GM19372 (cell line): ENCODE results near the gene POLD4.

ENCODE experiments used
- ATAC-seq: cut with Tn5 transposase; IDR thresholded peaks from one replicate; pipeline ENCODE4 v1.9.1; 2021; ENCODE audit warnings: mild to moderate bottlenecking, low read depth, moderate library complexity; ENCODE audit not compliant: unreplicated experiment

POLD4 gene

GRCh38 chr11:67390947-67391303 lies 37.6 kb upstream of the POLD4 start:
- no peak for ATAC-seq

DNA sequence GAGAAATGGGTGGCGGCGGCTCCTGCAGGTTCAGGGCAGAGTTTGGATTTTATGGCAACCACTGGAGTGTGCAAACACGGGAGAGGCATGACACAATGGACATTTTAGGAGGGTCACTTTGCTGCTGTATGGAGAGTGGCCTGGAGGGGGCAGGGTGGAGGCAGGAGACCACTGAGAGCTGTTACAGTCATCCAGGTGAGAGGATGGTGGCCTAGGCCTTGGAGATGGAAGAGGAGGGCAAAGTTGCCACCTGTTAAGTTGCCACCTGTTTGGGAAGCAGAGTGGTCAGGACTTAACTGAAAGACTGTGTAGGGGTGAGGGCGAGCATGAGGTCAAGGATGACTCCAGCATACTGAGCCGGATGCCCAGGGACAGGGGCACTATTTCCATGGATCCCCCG lies 36.1 kb upstream of the POLD4 start:
- no peak for ATAC-seq

GRCh38 chr11:67387518-67387917 lies 34.2 kb upstream of the POLD4 start:
- no peak for ATAC-seq

DNA sequence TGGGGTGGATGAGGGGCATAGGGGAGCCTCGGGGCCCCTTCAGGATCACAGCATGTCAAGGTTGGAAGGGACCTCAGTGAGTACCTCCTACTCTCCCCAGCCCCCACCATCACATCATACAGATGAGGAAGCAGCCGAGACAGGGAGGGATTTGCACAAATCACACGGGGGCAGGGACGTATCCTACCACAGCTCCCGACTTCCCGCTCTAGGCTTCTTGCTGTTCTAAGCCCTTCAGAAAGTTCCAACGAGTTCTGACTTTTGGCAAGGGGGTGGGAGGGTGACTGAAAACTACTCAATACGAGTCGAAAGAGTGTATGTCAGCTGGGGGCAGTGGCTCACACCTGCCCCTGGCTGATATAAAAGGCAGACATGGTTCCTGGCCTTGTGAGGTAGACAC lies 33.7 kb upstream of the POLD4 start:
- ATAC-seq, result no peak

- no peak for ATAC-seq
These were observed 31.6 kb upstream of the POLD4 start for GRCh38 chr11:67384851-67385366.

GRCh38 chr11:67382276-67383136 lies 29.2 kb upstream of the POLD4 start:
- no peak for ATAC-seq

DNA sequence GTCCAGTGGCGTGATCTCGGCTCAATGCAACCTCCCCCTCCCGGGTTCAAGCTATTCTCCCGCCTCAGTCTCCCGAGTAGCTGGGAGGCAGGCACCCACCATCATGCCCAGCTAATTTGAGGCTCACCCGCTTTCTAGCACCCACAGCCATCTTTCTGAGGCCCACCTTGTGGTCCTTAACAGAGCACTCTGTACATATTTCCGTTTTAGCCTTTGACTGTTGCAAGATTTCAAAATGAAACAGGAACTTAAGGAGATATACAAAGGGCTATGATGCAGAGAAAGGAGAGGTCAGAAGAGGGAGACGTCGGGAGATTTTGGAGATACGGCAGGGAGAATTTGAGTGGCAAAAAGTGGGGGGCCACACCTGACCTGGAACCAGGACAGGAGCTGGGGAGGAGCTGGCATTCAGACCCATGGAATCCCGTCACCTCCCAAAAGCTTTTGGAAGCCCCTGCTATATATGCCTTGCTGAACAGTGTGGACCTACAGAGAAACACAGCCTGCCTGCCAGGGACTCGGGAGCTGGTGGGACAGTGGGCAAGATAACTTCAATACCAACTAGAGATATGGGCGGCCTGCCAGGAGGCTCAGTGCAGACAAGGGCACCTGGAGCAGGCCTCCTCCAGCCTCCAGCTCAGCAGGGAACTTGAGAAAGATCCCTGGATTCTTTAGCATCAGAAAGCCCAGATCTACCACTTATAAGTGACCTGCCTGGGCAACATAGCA lies 28.1 kb upstream of the POLD4 start:
- no peak for ATAC-seq

DNA sequence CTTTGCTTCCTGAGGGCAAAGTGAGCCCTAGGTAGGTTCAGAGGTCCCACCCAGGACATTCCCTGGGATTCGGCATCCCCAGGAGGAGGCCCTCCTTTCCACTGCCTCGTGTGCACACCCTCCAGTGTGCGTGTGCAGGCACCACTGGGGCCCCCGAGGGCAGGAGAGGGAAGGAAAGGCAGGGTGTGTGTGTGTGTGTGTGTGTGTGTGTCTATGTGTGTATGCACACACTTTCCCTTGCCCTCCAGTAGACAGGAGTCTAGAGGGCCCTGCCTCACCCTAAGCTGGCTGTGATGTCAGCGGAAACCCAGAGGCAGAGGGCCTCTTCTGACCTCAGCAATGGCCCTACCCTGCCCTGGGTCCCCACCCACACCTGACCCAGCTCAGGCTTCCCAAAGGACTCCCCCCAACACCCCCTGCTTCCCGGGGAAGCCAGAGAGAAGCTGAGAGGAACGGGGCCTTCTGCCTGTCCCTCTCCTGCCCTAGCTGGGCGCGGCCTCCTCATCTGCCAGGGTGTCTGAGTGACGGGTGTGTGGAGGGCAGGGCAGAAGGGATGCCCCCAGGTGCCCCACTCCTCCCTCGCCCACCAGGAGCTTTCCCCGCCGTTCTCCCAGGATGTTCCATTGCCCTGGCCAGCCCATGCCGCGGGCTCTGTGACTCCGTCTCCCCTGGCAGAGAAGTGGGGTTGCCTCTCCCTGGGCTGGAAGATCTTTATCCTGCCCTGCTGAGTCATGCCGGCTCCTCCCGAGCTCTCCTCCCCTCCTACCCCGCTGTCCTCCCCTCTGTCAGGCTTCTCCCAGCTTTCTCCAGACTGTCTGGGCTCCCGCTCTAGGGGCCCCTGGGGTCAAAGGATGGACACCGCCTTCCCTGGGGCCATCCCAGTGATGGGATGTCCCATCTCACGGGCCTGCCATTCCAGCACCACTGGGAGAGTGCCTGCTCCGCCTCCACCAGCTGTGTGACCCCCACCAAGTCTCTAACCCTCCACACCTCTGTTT lies 26.0 kb upstream of the POLD4 start:
- ATAC-seq, result no peak

GRCh38 chr11:67378544-67378943 lies 25.2 kb upstream of the POLD4 start:
- no peak for ATAC-seq

DNA sequence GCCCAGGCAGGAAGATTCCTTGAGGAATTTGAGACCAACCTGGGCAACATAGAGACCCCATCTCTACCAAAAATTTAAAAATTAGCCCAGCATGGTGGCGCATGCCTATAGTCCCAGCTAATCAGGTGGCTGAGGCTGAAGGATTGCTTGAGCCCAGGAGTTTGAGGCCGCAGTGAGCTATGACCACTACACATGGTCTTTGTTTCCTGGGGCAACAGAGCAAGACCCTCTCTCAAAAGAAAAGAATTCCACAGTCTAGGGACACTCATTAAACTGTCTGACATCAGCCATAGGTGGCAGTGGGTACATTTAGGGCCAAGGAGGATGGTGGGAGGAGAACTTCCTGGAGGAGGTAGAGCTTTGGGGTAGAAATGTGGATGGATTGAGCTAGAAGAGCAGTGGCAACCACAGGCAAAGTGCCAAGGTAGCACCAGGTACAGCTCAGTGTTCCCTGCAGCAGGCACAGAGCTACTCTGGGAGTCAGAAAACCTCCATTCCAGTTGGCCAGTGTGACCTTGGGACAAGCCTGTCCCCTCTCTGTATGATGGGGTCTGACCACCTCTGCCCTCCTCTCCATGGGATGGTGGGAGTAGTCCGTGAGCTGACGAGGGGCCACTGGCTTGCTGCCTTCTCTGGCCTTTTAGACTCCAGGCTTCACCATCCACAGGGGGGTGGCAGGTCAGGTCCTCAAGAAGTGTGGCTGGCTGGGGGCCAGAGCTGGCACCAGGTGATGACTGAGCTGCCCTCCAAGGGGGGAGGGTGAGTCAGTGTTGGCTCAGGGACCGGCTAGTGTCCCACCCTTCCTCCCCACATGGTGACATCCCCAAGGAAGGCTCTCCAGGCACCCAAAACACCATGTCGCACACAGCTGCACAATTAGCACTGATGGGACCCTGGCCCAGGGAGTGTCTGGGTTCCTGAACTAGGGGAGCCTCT lies 23.8 kb upstream of the POLD4 start:
- no peak for ATAC-seq

DNA sequence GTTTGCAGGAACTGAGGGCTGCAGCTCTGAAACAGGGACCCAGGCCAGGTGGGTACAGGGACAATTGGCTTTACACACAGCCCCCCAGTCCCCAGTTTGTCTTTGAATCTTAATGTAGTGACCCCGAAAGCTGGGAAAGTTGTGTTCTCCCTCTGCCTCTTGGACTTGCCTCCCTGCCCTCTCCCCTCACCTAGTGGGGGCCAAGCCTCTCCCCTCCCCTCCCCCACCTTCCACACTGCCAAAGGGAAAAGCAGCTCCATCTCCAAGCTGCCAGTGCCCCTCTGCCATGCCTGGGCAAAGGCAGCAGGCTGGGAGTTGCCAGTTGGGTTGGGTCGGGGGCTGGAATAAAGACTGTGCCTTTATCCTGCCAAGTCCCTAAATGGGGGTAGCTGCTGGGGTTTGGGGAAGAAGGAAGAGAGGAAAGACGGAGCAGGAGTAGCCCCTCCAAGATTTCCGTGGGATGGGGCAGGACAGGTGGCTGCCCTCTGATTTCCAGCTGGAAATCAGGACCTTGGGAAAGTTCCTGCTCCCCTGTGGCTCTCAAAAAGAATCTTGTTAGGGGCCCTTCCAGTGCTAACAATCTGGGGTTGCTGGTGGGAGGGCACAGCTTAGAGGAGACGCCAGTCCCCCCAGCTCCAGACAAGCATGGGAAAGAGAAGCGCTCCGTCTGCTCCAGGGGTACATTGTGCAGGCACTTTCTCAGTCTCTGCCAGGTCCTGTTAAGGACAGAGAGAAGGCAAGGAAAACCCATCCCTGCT lies 22.9 kb upstream of the POLD4 start:
- ATAC-seq, result no peak

- ATAC-seq, result no peak
These were observed 22.1 kb upstream of the POLD4 start for GRCh38 chr11:67375320-67376055.

GRCh38 chr11:67374571-67375281 lies 21.4 kb upstream of the POLD4 start:
- no peak for ATAC-seq

DNA sequence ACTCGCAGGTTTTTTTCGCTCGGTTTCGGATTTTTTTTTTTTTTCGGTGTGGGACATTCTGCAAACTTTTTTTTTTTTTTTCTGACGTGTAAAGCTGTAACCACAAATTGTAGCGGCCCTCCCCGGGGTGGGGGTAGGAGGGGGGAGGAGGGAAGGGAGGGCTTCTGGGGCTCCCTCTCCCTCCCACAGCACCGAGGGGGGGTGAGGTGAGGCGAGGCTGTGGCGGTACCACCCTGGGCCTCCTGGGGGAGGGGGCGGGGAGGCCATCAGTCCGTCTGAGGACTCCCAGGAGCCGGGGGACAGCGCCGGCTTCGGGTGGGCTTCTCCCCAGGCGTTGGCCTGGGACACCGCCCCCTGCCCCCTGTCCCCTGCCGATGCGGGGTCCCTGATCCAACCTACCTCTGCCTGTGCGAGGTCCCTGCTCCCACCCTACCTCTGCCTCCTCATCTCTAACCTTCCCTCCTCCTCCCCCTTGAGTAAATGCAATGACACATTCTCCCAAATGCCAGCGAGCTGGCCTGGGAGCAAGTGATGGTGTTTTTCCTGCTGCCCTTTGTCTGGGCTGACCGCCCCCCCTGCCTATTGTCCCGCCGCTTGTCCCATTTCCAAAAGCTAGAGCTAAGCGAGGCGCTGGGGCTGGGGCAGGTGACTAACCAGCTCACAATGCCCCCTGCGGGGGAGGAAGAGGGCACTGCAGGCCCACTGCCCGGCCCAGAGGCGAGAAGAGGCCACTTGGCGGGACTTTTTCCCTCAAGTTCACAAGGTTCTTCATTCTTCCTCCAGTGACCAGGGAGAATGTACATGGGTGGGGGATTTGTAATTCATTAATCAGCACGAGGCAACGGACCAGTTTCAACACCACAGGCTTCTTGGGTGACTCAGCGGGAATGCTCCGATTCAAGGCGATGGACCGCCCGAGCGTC lies 20.6 kb upstream of the POLD4 start:
- no peak for ATAC-seq

DNA sequence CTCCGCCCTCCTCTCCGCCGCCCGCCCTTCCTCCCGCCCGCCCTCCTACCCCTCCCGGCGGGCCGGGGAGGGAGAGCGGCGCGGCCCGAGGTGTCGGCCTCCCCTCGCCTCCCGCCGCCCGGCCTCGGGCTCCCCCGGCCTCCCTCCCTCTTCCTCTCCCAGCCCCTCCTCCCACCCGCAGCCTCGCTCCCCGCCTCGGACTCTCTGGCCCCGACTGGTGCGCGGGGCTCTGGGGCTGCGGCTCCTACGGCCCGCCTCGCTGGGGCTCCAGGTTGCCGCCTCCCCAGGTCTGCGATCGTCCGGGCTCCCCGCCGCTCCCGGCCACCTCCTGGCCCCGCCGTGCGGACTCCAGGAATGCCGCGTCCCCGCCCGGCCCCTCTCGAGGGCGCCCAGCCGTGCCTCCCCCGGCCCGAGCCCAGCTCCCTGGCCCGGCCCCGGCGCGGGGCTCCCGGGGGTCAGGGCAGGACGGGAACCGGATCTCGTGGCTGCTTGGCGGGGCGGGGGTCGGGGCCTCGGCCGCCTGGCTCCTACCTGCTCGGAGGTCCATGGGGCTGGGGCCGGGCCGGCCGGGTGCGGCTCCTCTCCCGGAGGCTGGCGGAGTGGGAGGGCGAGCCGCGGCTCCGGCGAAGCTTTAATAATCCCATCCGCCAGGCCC lies 19.8 kb upstream of the POLD4 start, which contains the start of gene CLCF1:
Gene CLCF1, minus strand, starts transcription at position 606 of the 655 bp plus-strand sequence. Its CDS starts 59 bp downstream, at position 547.
- no peak for ATAC-seq
